CD14-positive monocyte (primary cell): ENCODE measurements around the gene DOCK3. TPM values are rescaled to one million over a fixed set of nuclear protein-coding genes. Genes with fewer than 3 reads are reported as not detected.
A peak's percentile ranks its signal among the peaks of the same experiment; 100 is the strongest.

ENCODE experiments used
- DNase-seq, 3 donors: peaks; one replicate each; pipeline ENCODE4 v3.0.0-alpha.2; 2011 to 2022
- H2AFZ ChIP-seq: 2 replicates; pipeline ENCODE4 v1.6.0; 2012; ENCODE audit warnings: mild to moderate bottlenecking, low read depth, low read length, inconsistent platforms; ENCODE audit not compliant: insufficient read depth, poor library complexity, severe bottlenecking
- H3K27ac ChIP-seq, 2 donors: 1 replicate in 1 of 2; 2 replicates in 1 of 2; pipeline ENCODE4 v1.5.1; 2012 to 2013; ENCODE audit warnings: low read length in 2 of 2, control low read depth in 1 of 2, inconsistent platforms in 1 of 2, low read depth in 1 of 2, mild to moderate bottlenecking in 1 of 2
- H3K27me3 ChIP-seq, 2 donors: one replicate each; pipeline versions ENCODE4 v1.6.0 to v1.6.1; 2011 to 2013; ENCODE audit warnings: low read length in 2 of 2; ENCODE audit not compliant: control insufficient read depth in 2 of 2, insufficient read depth in 2 of 2
- H3K36me3 ChIP-seq, 2 donors: replicated peaks in 1 of 2; 1 replicate in 1 of 2; 2 replicates in 1 of 2; pipeline versions ENCODE4 v1.5.1 to v1.6.1; 2012 to 2013; ENCODE audit warnings: low read length in 2 of 2, control low read depth in 1 of 2, inconsistent platforms in 1 of 2, mild to moderate bottlenecking in 1 of 2; ENCODE audit not compliant: insufficient read depth in 2 of 2, control insufficient read depth in 1 of 2
- H3K4me1 ChIP-seq, 2 donors: 1 replicate in 1 of 2; 2 replicates in 1 of 2; pipeline versions ENCODE4 v1.5.1 to v1.6.1; 2012 to 2013; ENCODE audit warnings: low read length in 2 of 2, control low read depth in 1 of 2, inconsistent platforms in 1 of 2, mild to moderate bottlenecking in 1 of 2, moderate library complexity in 1 of 2; ENCODE audit not compliant: insufficient read depth in 2 of 2, control insufficient read depth in 1 of 2
- H3K4me2 ChIP-seq: replicated peaks from 2 replicates; pipeline ENCODE3; 2012; ENCODE audit warnings: low read length, moderate library complexity, mild to moderate bottlenecking; ENCODE audit not compliant: poor library complexity, severe bottlenecking; ENCODE audit errors: extremely low read depth
- H3K4me3 ChIP-seq, 3 experiments: fragments of 200-600 bp in 1 of 3; sonication (generic) in 1 of 3; replicated peaks in 1 of 3; 1 replicate in 2 of 3; 2 replicates in 1 of 3; pipeline ENCODE4 v1.5.1; 2011 to 2013; ENCODE audit warnings: low read length in 3 of 3, mild to moderate bottlenecking in 3 of 3, control low read depth in 2 of 3, low read depth in 2 of 3, inconsistent platforms in 1 of 3, moderate library complexity in 1 of 3
- H3K79me2 ChIP-seq: 2 replicates; pipeline ENCODE4 v1.6.0; 2012; ENCODE audit warnings: mild to moderate bottlenecking, control low read depth, inconsistent platforms, low read length, moderate library complexity; ENCODE audit not compliant: insufficient read depth
- H3K9ac ChIP-seq: 2 replicates; pipeline ENCODE4 v1.6.0; 2017; ENCODE audit warnings: low read length, mild to moderate bottlenecking; ENCODE audit not compliant: insufficient read depth, poor library complexity, severe bottlenecking
- H3K9me3 ChIP-seq, 2 donors: replicated peaks in 1 of 2; 1 replicate in 1 of 2; 2 replicates in 1 of 2; pipeline versions ENCODE4 v1.5.1 to v1.6.1; 2012 to 2013; ENCODE audit warnings: low read length in 2 of 2, control low read depth in 1 of 2; ENCODE audit not compliant: control insufficient read depth in 1 of 2, insufficient read depth in 1 of 2
- H4K20me1 ChIP-seq: 2 replicates; pipeline ENCODE4 v1.6.0; 2012; ENCODE audit warnings: mild to moderate bottlenecking, low read length, control low read depth, moderate library complexity; ENCODE audit not compliant: insufficient read depth
- H3K27ac Mint-ChIP-seq, 7 donors: one replicate each; pipeline ENCODE4 v1.8.0; 2020; ENCODE audit warnings: mild to moderate bottlenecking in 7 of 7, mixed read lengths in 7 of 7, moderate library complexity in 6 of 7, inconsistent platforms in 2 of 7
- H3K27me3 Mint-ChIP-seq, 3 donors: one replicate each; pipeline ENCODE4 v1.8.0; 2021 to 2022; ENCODE audit warnings: low read depth in 3 of 3, mild to moderate bottlenecking in 3 of 3, mixed read lengths in 3 of 3, moderate library complexity in 3 of 3, inconsistent platforms in 1 of 3
- H3K36me3 Mint-ChIP-seq, 2 donors: one replicate each; pipeline ENCODE4 v1.8.0; 2020; ENCODE audit warnings: mixed read lengths in 2 of 2, inconsistent platforms in 1 of 2, mild to moderate bottlenecking in 1 of 2
- H3K4me1 Mint-ChIP-seq: one replicate; pipeline ENCODE4 v1.8.0; 2020; ENCODE audit warnings: mild to moderate bottlenecking, mixed read lengths
- H3K4me3 Mint-ChIP-seq, 2 donors: one replicate each; pipeline ENCODE4 v1.8.0; 2020; ENCODE audit warnings: mild to moderate bottlenecking in 2 of 2, mixed read lengths in 2 of 2, moderate library complexity in 1 of 2
- H3K9me3 Mint-ChIP-seq, 7 donors: one replicate each; pipeline ENCODE4 v1.8.0; 2020 to 2022; ENCODE audit warnings: mixed read lengths in 7 of 7, mild to moderate bottlenecking in 6 of 7, moderate library complexity in 6 of 7, inconsistent platforms in 2 of 7
- WGBS: methylation state at CpG from one replicate; pipeline ENCODE4 v1.1.5; 2013; ENCODE audit warnings: missing lambda C conversion rate; ENCODE audit not compliant: insufficient coverage; 5-methylcytosine and 5-hydroxymethylcytosine counted together
- intact Hi-C, 2 donors: fragments of 100-400 bp; cut with micrococcal nuclease; formaldehyde crosslinking; loops; one replicate each; pipeline versions ENCODE4 v1.15.0 to v1.15.1; 2023
- polyA plus RNA-seq, 3 donors: library from polyadenylated mRNA; depleted of rRNA in 1 of 3; unstranded in 2 of 3; stranded (reverse) in 1 of 3; fragments of 300-500 nt in 2 of 3; fragments of >200 nt in 1 of 3; fragmentation: Illumina TruSeq in 2 of 3; gene quantifications; 1 replicate in 2 of 3; 2 replicates in 1 of 3; pipeline ENCODE4 v1.2.3, GENCODE V29; 2012 to 2021
- TF ChIP-seq, protein P1 (sequence below): fragments of 200-600 bp; IDR thresholded peaks from one replicate; pipeline ENCODE4 v1.8.0; 2022; ENCODE audit warnings: antibody characterized with exemption, mild to moderate bottlenecking

DOCK3 gene
- polyA plus RNA-seq, 3 donors = 0.03 TPM; not detected in 1

DNA sequence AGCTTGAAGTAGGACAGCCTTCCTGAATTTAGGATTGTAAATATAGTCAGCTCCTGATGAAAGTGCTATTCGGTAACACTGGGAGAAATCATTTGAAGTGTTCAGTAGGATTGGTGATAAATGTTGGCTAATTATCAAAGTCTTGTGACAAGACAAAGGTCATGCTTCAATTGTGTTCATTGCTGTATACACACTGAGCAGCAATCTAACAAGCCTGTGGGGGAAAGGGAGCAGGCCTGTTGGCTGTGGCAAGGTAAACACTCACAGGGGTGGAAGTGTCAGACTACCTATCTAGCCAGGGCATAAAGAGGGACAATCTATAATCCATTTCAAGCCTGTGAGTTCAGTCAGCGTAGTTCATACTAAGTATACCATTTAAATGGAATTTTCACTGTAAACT, 599.3 kb downstream of the DOCK3 start:
- DNase-seq = no peak
- no peaks in the 10 kb centered on the region for H4K20me1 ChIP-seq
- H3K27ac ChIP-seq = no peak overlapping the region
- intact Hi-C loops = no loop called here
- H3K27ac Mint-ChIP-seq = no peak overlapping the region
- peaks cover 2% of the 10 kb centered on the region for H3K4me1 Mint-ChIP-seq
- no peak overlapping the region for H3K4me3 ChIP-seq
- H2AFZ ChIP-seq = no peak overlapping the region
- H3K9me3 ChIP-seq = no peaks in the 10 kb centered on the region
- H3K9me3 Mint-ChIP-seq = no peaks in the 10 kb centered on the region
- H3K36me3 Mint-ChIP-seq = no peaks in the 10 kb centered on the region
- H3K4me3 Mint-ChIP-seq = no peak overlapping the region
- H3K4me1 ChIP-seq = no peaks in the 10 kb centered on the region
- peaks cover 0 to 2% (median 2%) of the 10 kb centered on the region in 3 donors for H3K27me3 Mint-ChIP-seq
- H3K79me2 ChIP-seq = no peaks in the 10 kb centered on the region
- no peak overlapping the region for H3K4me2 ChIP-seq
- TF ChIP-seq, protein P1, sequence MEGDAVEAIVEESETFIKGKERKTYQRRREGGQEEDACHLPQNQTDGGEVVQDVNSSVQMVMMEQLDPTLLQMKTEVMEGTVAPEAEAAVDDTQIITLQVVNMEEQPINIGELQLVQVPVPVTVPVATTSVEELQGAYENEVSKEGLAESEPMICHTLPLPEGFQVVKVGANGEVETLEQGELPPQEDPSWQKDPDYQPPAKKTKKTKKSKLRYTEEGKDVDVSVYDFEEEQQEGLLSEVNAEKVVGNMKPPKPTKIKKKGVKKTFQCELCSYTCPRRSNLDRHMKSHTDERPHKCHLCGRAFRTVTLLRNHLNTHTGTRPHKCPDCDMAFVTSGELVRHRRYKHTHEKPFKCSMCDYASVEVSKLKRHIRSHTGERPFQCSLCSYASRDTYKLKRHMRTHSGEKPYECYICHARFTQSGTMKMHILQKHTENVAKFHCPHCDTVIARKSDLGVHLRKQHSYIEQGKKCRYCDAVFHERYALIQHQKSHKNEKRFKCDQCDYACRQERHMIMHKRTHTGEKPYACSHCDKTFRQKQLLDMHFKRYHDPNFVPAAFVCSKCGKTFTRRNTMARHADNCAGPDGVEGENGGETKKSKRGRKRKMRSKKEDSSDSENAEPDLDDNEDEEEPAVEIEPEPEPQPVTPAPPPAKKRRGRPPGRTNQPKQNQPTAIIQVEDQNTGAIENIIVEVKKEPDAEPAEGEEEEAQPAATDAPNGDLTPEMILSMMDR = no peak
- no peaks in the 10 kb centered on the region for H3K36me3 ChIP-seq
- no peak overlapping the region for H3K9ac ChIP-seq
- WGBS = 100% methylated on average over 1 of the region's 2 CpGs
- H3K27me3 ChIP-seq = no peaks in the 10 kb centered on the region

DNA sequence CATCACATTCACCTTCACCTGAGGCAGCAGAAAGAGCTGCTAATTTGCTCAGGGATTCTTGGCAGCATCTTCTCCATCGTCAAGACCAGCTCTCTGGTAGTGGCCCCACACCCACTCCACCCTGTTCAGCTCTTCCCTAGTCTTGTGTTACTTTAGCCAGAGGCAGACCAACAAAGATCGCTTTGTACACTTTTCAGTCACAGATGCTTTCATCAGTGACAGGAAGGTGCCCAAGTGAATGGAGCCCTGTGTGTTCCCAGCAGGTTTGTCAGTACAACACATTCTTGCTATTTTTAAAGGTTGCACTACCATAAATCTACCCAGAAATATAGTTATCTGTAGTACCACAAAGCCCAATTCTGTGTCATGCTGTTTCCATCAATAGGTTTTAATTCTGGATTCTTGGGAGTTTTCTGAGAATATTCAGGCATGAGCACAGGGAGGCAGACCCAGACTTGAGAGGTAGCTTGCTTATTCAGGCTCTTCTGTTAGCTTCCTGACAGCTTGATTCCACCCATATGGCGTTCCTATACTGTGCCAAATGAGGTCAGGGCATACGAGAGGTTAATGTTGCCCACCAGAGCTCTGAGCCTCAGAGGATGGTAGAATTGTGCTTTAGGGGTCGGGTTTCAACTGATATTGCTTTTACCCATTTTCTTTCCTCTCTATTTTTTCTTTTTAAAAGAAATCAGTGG, 600.5 kb downstream of the DOCK3 start:
- Histone ChIP-seq H3K9ac (no peak overlapping the region), H3K4me1 (no peaks in the 10 kb centered on the region), H2AFZ (peak overlapping the region; percentile 9), H3K36me3 (no peaks in the 10 kb centered on the region), H3K79me2 (no peaks in the 10 kb centered on the region), H3K4me3 (no peak overlapping the region), H4K20me1 (no peaks in the 10 kb centered on the region), H3K9me3 (no peaks in the 10 kb centered on the region), H3K4me2 (no peak overlapping the region), H3K27me3 (no peaks in the 10 kb centered on the region), H3K27ac (no peak overlapping the region)
- Mint-ChIP-seq H3K9me3 (no peaks in the 10 kb centered on the region), H3K27me3 (peaks cover 0 to 2% (median 2%) of the 10 kb centered on the region in 3 donors), H3K36me3 (no peaks in the 10 kb centered on the region), H3K27ac (no peak overlapping the region), H3K4me3 (no peak overlapping the region), H3K4me1 (peaks cover 2% of the 10 kb centered on the region)
- intact Hi-C loops = no loop called here
- TF ChIP-seq, protein P1 = no peak
- WGBS = 93% methylated on average over 2 of the region's 5 CpGs
- no peak for DNase-seq
